NCI-H1105 treated with DMSO at 0.1 percent for 48 hours (cell line): Measurements from ENCODE around the gene VRK2.
"Not testable (repeated sequence)": the region's sequence is repeated elsewhere in the genome, so short reads cannot be mapped to it uniquely, and the experiment has no call there.

Experiments
- DNase-seq: peaks from one replicate; lab custom pipeline; 2025; lab: John Stamatoyannopoulos, UW

Gene VRK2

DNA sequence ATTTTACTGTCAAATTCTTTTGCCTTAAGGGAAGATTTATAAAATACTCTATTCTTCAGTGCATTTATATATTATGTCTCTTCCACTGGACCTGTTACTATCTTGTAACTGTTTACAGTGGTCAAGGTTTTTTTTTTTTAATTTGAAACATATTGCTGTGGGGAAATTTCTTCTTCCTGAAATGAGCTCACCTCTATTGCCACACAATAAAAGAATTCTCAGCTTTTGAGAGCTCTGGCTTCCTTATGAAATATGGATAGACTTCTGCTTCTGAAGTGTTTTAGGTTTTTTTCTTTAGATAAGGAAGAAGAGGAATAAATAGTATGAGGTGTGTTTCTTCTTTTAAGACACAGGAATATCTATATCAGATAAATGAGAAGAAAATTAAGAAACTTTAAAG, 7.7 kb downstream of the VRK2 start:
- no peak for DNase-seq

DNA sequence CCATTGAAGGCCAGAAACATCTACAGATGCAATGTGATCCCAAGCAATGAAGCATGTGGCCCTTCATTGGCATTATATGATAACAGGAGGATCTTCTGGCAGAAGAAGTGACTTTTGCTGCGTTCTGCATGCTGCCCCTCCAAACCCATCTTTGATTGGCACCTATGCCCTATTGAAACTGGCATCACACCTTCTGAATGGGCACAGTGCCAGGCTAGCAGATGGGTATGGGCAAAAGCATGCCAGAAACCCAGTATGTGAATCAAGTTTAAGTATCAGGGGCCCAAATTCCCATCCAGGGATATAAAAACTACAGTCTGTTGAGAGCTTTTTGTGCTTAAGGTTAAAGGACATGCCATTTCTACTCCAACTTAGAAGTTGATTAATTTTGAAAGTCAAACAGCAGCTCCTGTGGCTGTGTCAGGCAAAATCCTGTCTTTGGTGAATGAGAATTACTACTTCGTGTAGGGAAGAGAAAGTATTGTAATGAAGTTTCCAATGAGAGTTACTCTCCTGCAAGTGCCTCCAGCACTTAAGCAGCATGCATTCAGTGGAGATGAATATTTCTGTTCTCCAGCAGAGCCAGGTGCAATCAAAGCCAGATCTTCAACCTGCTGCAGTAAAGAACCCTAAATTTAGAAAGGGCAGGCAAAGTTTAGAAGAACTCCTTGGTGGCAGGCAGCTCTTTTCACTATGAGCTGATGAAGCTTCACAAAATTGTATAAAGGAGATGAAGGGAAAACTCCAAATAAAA, 8.6 kb downstream of the VRK2 start:
- peak; percentile 50 for DNase-seq

DNA sequence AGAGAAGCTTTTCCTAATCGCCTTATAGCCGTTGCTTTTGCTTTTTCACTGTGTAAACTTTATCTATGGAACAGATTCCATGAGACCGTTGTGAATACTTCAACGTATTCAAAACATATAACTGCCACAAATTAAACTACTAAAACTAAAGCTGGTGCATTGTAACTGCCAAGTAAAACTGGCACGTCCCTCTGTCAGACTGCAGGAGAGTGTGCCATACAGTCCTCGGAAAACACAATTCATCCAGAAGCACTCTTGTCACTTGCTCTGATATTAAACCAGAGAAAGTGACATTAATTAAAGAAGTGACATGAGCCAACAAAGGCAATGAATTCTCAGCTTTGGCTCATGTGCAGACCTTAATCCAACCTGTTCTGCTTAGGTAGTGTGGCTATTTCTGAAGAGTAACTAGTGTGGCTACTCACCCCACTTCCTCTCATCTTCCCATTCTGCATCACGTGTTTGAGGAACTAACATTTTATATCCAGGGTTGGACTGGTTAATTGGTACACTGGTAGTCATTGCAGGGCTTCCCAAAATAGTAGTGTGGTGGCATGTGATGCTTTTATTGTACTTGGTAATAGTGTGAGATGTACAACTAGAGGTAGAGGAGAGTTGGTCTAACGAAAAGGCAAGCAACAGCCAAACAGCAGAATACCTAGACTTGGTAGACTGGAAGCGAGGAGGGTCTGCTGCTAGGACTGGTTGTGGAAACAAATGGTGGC, 9.7 kb downstream of the VRK2 start:
- DNase-seq: no peak

DNA sequence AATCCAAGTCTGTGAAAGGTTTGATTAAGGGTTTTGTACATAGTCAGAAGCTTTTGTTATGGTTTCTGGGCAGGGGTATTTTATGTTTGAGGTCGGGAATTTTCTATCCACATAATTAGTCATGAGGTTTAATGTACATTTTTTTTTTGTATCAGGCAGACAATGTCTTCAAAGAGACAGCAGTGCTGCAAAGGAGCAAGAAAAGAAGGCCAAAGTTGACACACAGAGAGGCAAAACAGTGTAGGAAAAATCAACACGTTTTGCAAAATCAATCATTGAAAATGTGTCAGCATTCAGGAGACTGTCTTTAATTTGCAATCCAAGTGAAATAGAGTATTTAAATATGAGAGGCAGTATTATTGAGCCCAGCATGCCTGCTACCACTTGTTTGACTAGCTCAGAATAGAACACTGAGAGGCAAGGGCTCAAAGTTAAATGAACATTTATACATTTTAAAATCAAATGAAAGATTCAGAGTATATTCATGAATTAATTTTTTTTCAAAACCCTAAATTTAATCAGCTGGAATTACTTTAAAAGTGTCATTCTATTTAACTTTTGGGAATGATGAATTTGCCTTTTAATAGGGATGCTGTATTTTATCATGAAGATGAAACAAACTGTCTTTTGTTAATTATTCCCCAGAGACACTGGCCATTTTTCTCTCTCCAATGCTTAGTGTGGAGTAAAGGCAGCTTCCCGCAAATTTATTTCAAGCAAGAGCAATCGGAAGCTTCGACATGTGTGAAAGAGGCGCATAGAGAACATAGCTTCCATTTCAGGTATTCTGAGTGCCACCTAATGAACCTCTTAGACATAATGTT, 11.3 kb downstream of the VRK2 start:
- DNase-seq: no peak

DNA sequence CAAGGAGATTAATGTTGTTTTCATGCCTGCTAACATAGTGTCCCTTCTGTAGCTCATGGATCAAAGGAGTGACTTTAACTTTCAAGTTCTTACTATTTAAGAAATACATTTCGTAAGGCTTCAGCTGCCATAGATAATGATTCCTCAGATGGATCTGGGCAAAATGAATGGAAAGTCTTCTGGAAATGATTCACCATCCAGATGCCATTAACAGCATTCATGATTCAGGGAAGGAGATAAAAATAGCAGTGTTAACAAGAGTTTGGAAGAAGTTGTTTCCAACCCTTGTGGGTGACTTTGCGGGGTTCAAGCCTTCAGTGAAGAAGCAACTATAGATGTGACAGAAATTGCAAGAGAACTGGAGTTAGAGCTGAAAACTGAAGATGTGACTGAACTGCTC, 17.0 kb downstream of the VRK2 start:
- DNase-seq: no peak

DNA sequence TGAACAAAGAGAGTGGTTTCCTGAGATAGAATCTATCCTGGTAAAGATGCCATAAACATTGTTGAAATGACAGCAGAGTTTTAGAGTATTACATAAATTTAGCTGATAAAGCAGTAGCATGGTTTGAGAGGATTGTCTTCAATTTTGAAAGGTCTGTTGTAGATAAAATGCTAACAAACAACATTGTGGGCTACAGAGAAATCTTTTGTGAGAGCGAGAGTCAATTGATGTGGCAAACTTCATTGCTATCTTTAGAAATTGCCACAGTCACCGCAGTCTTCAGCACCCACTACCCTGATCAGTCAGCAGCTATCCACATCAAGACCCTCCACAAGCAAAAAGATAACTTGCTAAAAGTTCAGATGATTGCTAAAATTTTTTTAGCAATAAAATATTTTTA, 17.5 kb downstream of the VRK2 start:
- no peak for DNase-seq

DNA sequence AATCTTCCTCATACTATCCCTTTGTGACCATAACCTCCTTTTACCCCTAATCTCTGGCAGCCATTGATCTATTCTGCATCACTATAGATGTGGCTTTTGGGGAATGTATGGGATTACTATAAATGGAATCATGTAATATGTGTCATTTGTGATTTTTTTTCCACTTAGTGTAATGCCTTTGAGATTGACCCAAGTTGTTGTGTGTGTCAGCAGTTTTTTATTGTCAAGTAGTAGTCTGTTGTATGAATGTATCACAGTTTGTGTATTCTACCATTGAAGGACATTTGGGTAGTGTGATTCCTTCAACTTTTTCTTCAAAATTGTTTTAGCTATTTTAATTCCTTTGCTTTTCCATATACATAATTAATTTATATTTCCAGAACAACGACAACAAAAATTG, 18.6 kb downstream of the VRK2 start:
- no peak for DNase-seq

DNA sequence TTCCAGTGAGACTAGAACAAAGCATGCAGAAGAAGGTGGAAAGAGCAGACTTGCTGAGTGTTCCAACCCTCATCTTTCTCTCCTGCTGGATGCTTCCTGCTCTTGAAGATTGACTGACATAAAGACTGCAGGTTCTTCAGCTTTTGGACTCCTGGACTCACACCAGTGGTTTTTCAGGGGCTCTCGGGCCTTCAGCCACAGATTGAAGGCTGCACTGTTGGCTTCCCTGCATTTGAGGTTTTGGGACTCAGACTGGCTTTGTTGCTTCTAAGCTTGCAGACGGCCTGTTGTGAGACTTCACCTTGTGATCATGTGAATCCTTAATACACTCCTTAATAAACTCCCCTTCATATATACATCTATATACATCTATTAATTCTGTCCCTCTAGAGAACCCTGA, 20.4 kb downstream of the VRK2 start:
- DNase-seq: no peak

DNA sequence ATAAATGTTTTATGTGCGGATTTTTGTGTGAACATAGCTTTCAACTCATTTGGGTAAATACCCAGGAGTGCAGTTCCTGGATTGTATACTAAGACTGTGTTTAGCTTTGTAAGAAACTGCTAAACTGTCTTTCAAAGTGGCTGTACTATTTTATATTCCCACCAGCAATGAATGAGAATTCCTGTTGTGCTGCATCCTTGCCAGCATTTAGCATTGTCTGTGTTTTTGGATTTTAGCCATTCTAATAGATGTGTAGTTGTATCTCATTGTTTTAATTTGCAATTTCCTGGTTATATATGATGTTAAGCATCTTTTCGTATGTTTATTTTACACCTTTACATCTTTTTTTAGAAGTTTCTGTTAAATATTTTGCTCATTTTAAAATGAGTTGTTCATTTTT, 24.2 kb downstream of the VRK2 start:
- DNase-seq: no peak

DNA sequence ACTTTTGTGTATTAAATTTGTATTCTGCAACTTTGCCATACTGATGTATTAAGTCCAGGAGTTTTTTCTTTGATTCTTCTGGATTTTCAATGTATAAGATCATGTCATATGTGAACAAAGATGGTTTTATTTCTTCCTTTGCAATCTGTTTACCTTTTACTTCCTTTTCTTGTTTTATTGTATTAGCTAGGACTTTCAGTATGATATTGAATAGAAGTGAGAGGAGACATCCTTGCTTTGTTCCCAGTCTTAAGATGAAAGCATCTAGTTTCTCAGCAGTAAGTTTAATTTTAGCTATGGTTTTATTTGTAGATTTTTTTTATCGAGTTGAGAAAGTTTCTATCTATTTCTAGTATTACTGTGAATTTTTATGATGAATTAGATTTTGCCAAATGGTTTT, 25.5 kb downstream of the VRK2 start:
- DNase-seq: no peak

DNA sequence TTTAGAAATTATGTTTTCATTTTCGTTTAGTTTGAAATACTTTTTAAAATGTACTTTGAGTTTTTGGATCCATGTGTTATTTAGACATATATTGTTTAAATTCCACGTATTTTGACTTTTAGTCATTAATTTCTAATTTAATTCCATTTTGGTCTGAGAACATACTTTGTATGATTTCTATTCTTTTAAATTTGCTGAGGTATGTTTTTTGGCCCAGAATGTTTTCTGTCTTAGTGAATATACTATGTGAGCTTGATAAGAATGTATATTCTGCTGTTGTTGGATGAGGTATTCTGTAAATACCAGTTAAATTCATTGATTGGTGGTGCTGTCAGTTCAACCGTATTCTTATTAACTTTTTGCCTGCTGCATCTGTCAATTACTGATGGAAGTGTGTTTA, 26.4 kb downstream of the VRK2 start:
- DNase-seq: no peak

DNA sequence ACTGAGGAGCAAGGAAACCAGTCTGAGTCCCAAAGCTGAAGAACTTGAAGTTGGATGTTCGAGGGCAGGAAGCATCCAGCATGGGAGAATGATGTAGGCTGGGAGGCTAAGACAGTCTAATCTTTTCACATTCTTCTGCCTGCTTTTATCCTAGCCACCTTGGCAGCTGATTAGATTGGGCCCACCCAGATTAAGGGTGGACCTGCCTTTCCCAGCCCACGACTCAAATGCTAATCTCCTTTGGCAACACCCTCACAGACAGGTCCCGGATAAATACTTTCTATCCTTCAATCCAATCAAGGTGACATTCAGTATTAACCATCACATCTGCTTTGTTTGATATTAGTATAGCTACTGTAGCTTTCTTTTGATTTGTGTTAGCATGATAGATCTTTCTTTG, 27.1 kb downstream of the VRK2 start:
- no peak for DNase-seq

DNA sequence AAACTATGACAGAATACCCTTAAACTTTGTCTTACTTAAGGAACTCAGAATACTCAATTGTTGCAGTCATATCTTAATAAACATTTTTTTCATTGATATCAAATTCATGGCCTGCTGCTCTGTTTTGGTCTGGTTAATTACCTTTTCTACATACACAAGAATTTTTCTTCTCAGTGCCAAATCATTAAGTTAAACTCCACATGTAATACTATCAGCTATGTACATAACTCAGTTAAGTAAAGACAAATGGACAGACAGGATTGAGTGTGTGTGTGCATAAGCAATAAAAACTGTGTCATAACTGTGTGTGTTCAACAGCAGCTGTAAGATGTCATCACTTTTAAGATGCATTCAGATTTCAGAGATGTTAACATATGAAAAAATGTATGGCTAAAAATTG, 34.4 kb downstream of the VRK2 start:
- DNase-seq: peak; percentile 6

DNA sequence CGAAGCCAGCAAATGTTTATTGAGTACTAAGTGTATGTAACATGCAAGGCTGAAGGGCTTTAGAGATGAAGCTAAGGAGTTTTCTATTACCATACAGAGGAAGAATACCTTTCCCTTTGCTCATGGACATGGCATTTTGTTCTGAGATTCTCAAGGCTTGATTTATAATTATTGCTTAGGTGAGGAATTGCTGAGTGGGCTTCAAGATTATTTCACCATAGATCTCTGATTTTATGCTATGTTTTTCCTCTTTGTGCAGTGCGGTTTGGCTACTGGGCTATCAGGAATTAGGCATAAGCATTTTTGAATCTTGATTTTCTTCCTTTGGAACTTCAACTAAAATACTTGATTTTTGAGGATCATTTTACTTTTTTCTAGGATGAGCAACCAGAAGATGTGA, 42.5 kb downstream of the VRK2 start:
- no peak for DNase-seq

DNA sequence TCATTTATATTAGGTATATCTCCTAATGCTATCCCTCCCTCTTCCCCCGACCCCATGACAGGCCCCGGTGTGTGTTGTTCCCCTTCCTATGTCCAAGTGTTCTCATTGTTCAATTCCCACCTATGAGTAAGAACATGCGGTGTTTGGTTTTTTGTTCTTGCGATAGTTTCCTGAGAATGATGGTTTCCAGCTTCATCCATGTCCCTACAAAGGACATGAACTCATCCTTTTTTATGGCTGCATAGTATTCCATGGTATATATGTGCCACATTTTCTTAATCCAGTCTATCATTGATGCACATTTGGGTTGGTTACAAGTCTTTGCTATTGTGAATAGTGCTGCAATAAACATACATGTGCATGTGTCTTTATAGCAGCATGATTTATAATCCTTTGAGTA, 46.2 kb downstream of the VRK2 start:
- DNase-seq: not testable (repeated sequence)

DNA sequence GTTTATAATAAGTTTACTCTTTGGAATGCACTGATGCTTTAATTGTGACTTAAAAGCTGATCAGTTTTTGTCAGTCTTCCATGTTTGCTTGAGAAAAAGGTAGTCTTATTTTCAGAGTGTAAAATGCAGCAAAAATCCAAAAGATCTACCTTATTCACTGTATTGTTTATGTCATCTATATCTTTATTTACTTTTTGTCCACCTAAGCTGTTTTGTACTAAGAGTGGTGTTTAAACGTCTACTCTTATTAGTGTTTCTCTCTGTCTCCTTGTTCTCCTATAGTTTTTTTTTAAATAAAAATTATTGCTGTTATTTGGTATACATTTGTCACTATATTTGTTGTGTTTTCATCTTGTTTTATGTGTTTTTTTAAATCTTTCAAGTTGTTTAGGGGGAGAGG, 50.4 kb downstream of the VRK2 start:
- no peak for DNase-seq

DNA sequence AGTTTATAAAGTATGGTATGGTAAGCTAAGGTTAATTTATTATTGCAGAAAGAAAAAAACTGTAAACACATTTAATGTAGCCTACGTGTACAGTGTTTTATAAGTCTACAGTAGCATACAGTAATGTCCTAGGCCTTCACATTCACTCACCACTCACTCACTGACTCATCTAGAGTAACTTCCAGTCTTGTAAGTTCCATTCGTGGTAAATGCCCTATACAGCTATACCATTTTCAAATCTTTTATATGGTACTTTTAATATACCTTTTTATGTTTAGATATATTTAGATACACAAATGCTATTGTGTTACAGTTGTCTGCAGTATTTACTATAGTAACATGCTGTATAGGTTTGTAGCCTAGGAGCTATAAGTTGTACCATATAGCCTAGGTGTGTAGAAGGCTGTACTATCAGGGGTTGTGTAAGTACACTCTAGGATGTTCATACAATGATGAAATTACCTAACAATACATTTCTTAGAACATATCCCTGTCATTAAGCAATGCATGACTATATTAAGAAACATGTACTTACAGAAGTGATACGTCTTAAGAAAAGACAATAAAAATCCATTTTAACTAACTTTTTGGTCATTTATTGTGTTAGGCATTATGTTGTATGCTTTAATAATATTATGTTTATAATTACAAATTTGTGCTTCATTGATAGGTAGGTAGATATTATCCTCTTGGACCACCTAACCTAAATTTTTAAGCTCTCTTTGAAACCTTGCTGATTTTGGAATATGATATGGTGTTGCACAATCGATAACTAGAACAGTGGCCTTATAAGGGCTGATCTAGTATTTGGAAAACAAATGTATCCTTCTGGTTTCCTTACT, 51.9 kb downstream of the VRK2 start:
- DNase-seq: no peak

DNA sequence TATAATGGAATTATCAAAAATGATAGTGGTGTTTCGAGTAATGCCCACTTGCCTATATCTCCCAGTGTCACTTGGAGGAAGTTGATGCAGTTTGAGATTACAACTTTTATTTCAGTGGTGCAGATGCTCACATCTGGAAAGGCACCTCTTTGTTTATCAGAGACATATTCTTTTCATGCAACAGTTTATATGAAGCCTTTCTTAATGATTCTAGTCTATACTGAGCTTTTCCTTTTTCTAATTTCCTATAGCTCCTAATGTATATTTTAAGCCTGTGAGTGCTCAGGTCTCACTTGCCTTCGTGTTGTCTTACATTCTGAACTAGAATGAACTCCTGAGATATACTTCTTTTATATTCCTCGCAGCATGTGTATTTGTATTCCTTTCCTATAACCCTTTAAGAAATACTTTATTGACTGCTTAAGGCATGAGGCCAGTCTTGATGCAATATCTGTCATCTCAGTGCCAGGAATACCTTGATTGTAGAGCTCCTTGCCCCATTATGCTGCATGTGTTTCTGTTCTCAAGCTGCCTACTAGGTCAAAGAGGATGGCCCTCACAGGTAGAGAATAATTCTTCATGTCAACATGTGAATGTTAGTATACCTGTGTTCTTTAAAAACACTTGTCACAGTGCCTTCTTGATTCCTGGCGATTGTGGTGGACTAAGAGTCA, 52.6 kb downstream of the VRK2 start:
- DNase-seq: no peak

DNA sequence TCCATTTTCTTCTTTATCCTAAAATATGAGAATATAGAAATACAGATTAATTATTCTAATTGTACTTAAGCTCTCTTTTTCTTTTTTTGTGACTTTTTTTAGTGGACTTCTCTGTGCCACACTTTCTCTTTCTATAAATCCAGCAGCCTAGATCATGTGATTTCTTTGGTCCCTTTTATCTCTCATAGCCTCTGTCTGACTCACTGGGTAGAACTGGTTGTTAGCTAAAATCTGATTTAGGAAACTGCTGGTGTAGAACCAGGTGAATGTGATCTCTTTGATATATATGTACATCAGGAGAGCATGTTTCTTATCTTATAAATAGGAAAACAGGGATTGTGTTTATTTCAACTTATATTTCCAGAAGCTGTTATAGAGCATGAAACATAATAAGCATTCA, 54.9 kb downstream of the VRK2 start:
- no peak for DNase-seq

DNA sequence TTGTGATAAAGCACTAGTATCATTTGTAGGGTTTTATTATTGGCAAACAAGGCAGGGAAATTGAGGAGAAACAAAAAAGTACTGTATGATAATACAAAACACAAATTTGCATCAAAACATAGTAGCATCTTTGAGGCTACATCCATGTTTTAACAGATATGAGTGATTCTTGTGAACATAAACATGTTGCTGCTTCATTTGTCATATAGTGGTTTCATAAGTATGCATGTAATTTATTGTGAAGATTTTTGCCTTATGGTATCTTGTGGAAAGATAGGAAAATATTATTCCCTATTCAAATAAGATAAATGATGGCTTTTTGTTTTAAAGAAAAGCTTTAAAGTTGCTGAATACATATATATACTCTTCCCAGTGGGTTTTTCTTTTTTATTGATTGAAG, 60.3 kb downstream of the VRK2 start:
- DNase-seq: no peak
